Upper lobe of right lung (tissue), 1 donor: ENCODE measurements around the gene UPK2. TPM values are rescaled to one million over a fixed set of nuclear protein-coding genes. Genes with fewer than 3 reads are reported as not detected.

Source experiments
- ATAC-seq: fragments of 200-7000 bp; cut with Tn5 transposase; one replicate; pipeline ENCODE4 v1.9.1; 2020; ENCODE audit warnings: mild to moderate bottlenecking, moderate library complexity
- DNase-seq: peaks from one replicate; pipeline ENCODE4 v3.0.0-alpha.2; 2020
- H3K27ac ChIP-seq: fragments of 200-600 bp; one replicate; pipeline ENCODE4 v1.8.0; 2022
- H3K27me3 ChIP-seq: fragments of 200-600 bp; one replicate; pipeline ENCODE4 v1.8.0; 2022; ENCODE audit warnings: mild to moderate bottlenecking
- H3K36me3 ChIP-seq: fragments of 200-600 bp; one replicate; pipeline ENCODE4 v1.8.0; 2022
- H3K4me1 ChIP-seq: fragments of 200-600 bp; one replicate; pipeline ENCODE4 v1.8.0; 2022
- H3K4me3 ChIP-seq: fragments of 200-600 bp; one replicate; pipeline ENCODE4 v1.8.0; 2022; ENCODE audit warnings: mild to moderate bottlenecking
- H3K9me3 ChIP-seq: fragments of 200-600 bp; one replicate; pipeline ENCODE4 v1.8.0; 2022
- intact Hi-C: fragments of 100-400 bp; cut with DNase I; formaldehyde crosslinking; loops from one replicate; pipeline ENCODE4 v1.11.0; 2022
- total RNA-seq: library from RNA; stranded (reverse); fragmentation: NEBNext Ultra II Directional; extraction: Animal tissue kit (Norgen Biotek cat#: 25700); gene quantifications from one replicate; pipeline ENCODE4 v1.2.1, GENCODE V29; 2021
- TF ChIP-seq, protein P1 (sequence below): fragments of 200-600 bp; IDR thresholded peaks from one replicate; pipeline ENCODE4 v1.8.0; 2022; ENCODE audit warnings: antibody characterized with exemption
- donor health status: DM: no; HTN: yes; CAD: no; lungs with severe emphysema.

UPK2 gene
- total RNA-seq, 1 donor from 2014 or later: not detected

DNA sequence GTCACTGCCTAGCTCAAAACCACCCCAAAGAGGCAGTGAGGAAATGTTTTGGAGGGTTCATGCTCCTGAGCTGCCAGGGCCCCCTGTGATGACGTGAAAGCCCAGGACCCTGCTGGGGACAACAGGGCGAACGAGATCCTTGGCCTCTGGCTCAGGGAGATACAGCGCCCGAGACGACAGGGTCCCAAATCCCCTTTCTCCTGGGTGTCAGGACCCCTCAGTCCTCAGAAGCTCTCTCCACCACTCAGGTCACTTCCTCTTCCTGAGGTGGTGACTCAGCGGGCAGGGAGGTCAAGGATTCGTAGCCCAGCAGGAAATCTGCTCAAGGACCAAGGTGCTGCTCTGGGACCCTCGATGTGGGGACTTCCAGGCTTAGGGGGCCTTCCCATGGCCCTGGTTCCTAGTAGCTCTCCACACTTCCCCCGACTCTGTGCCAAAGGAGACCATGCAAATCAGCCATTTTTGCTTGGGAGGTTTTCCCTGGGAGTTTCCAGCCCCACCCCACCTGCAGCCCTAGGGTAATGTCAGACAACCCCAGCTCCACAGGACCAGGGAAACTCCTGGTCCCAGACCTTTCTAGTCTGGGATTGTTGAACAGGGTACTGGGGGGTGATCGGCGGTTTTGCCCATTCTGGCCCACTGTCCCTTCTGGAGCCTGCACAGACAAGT, 43.2 kb upstream of the UPK2 start:
- ATAC-seq: no peak
- Histone ChIP-seq H3K27ac (peak overlapping the region; percentile 86), H3K36me3 (peaks cover 2% of the 10 kb centered on the region), H3K9me3 (no peaks in the 10 kb centered on the region), H3K4me3 (peak overlapping the region; percentile 19), H3K27me3 (no peaks in the 10 kb centered on the region), H3K4me1 (peaks cover 96% of the 10 kb centered on the region)
- intact Hi-C loops: no loop called here
- TF ChIP-seq, protein P1, sequence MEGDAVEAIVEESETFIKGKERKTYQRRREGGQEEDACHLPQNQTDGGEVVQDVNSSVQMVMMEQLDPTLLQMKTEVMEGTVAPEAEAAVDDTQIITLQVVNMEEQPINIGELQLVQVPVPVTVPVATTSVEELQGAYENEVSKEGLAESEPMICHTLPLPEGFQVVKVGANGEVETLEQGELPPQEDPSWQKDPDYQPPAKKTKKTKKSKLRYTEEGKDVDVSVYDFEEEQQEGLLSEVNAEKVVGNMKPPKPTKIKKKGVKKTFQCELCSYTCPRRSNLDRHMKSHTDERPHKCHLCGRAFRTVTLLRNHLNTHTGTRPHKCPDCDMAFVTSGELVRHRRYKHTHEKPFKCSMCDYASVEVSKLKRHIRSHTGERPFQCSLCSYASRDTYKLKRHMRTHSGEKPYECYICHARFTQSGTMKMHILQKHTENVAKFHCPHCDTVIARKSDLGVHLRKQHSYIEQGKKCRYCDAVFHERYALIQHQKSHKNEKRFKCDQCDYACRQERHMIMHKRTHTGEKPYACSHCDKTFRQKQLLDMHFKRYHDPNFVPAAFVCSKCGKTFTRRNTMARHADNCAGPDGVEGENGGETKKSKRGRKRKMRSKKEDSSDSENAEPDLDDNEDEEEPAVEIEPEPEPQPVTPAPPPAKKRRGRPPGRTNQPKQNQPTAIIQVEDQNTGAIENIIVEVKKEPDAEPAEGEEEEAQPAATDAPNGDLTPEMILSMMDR: no peak
- DNase-seq: no peak

DNA sequence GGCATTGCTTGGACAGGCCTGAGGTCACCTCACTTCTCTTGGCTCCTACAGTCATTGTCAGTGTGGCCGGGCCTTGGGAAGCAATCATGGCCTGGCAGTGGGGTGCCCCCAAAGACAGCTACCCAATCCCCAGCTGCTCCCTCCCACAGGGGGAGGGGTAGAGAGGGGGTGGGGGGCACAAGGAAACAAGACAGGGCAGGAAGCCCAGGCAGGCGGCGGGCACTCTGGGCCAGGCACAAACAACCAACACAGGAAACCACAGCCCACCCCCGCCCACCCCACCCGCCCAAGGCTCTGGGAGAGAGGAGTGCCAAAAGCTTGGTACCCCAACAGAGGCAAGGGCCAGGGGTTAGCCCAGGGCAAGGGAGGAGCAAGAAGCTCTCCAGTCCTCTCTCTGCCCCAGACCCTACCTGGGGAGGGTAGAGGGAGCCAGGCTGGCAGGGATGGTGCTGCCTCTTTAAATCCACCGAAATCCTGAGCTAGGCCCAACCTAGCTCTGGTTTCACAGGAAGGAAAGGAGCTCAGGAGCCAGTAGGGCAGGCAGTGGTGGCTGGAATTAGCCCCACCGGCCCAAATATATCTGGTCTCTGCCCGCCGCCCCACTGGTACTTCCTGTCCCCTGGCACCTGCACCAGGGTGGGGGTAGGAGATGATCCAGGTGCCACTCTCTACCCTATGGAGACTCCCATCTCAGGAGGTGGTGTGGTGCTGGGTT, 42.5 kb upstream of the UPK2 start:
- Histone ChIP-seq H3K4me1 (peaks cover 99% of the 10 kb centered on the region), H3K36me3 (no peaks in the 10 kb centered on the region), H3K4me3 (peak overlapping the region; percentile 19), H3K27me3 (no peaks in the 10 kb centered on the region), H3K27ac (peak overlapping the region; percentile 86), H3K9me3 (no peaks in the 10 kb centered on the region)
- intact Hi-C loops: no loop called here
- TF ChIP-seq, protein P1: no peak
- no peak for ATAC-seq
- no peak for DNase-seq

DNA sequence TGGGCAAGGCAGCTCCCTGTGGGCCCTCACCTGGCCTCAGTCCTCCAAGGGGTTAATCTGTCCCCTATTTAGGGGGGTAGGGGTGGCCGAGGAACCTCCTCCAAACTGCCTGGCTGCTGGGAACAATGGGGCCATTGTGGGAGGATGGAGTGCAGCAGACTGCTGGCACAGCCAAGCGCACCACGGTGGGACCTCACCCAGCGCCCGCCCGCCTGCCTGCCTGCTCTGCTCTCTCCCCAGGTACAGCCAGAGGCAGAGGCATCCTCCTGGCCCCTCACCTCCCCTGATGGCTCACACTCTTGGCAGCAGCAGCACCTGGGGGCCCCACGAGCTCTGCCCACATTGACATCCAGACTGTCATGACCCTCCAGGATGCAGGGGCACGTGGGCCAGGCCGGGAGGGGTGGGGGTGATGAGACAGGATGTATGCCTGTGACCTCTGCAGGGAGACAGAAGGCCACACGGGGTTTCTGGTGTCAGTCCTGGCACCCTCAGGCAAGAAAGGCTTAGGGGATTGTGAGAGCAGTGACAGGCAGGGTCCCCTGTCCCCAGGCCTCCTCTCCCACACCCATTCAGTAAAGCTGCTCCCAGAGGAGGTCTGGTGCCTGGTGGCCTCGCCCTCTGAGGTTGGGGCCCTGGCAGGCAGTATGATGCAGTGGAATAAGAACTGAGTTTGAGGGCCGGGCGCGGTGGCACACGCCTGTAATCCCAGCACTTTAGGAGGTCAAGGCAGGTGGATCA, 41.8 kb upstream of the UPK2 start:
- no peak for DNase-seq
- H3K4me3 ChIP-seq: peak overlapping the region; percentile 19
- peaks cover 94% of the 10 kb centered on the region for H3K4me1 ChIP-seq
- H3K27ac ChIP-seq: peak overlapping the region; percentile 86
- ATAC-seq: no peak
- TF ChIP-seq, protein P1: no peak
- H3K36me3 ChIP-seq: no peaks in the 10 kb centered on the region
- H3K27me3 ChIP-seq: no peaks in the 10 kb centered on the region
- intact Hi-C loops: no loop called here
- H3K9me3 ChIP-seq: no peaks in the 10 kb centered on the region

DNA sequence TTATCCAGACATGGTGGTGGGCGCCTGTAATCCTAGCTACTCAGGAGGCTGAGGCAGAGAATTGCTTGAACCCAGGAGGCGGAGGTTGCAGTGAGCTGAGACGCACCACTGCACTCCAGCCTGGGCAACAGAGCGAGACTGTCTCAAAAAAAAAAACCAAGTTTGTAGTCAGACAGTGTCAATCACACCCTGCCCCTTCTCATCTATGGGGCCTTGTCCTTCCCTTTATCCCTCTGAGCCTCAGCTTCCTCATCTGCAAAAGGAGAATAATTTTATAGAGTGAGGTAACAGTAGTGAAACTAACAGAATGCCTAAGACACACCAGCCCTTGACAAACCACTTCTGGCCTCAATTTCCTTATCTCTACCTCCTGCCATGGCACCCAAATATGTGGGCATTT, 41.1 kb upstream of the UPK2 start:
- H3K36me3 ChIP-seq: no peaks in the 10 kb centered on the region
- intact Hi-C loops: no loop called here
- DNase-seq (no peak), ATAC-seq (no peak)
- H3K4me3 ChIP-seq: no peak overlapping the region
- H3K4me1 ChIP-seq: peaks cover 94% of the 10 kb centered on the region
- peak overlapping the region; percentile 86 for H3K27ac ChIP-seq
- H3K9me3 ChIP-seq: no peaks in the 10 kb centered on the region
- no peaks in the 10 kb centered on the region for H3K27me3 ChIP-seq
- TF ChIP-seq, protein P1: no peak

DNA sequence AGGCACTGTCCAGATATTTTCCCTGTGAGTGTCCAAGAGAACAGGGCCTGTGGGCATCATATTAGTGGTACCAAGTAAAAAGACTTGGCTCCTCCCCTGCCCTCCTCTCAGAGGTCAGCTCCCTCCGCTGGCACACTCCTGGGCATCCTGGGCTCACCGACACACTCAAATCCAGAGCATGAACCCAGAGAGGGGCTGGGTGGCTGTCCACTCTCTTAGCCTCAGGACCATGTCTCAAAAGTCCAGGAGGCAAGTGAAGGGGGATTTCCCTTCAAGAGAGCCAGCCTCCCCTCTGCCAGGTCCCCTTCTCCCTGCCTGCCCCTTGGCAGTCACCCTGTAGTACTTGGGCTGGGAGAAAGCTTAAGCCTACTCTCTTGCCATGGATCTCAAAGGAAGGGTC, 40.7 kb upstream of the UPK2 start:
- H3K27me3 ChIP-seq: no peaks in the 10 kb centered on the region
- TF ChIP-seq, protein P1: no peak
- H3K36me3 ChIP-seq: no peaks in the 10 kb centered on the region
- intact Hi-C loops: no loop called here
- H3K27ac ChIP-seq: peak overlapping the region; percentile 86
- H3K4me3 ChIP-seq: no peak overlapping the region
- no peaks in the 10 kb centered on the region for H3K9me3 ChIP-seq
- no peak for DNase-seq
- H3K4me1 ChIP-seq: peaks cover 94% of the 10 kb centered on the region
- no peak for ATAC-seq
